Inferior parietal cortex (tissue), 1 donor: ENCODE results near the gene FRMPD3.

Experiments
- DNase-seq: peaks from one replicate; pipeline ENCODE4 v3.0.0-alpha.2; 2016; ENCODE audit errors: extremely low spot score

Gene FRMPD3

GRCh38 chrX:107480272-107480671 is 30.8 kb downstream of the FRMPD3 start:
- DNase-seq = no peak

- no peak for DNase-seq
These were observed 32.6 kb downstream of the FRMPD3 start for GRCh38 chrX:107482046-107482445.

GRCh38 chrX:107484002-107484726 is 34.7 kb downstream of the FRMPD3 start:
- DNase-seq = no peak

GRCh38 chrX:107485013-107485412 is 35.6 kb downstream of the FRMPD3 start:
- no peak for DNase-seq

- DNase-seq = no peak
These were observed 43.7 kb downstream of the FRMPD3 start for GRCh38 chrX:107493141-107493540.

GRCh38 chrX:107496786-107497185 is 47.3 kb downstream of the FRMPD3 start:
- no peak for DNase-seq
